Anterior cingulate cortex (tissue), 58 donors: ENCODE results near the gene PKNOX2.

Experiments
- DNase-seq, 58 donors: peaks; one replicate each; lab custom pipeline; 2025; lab: John Stamatoyannopoulos, UW

The PKNOX2 gene

DNA sequence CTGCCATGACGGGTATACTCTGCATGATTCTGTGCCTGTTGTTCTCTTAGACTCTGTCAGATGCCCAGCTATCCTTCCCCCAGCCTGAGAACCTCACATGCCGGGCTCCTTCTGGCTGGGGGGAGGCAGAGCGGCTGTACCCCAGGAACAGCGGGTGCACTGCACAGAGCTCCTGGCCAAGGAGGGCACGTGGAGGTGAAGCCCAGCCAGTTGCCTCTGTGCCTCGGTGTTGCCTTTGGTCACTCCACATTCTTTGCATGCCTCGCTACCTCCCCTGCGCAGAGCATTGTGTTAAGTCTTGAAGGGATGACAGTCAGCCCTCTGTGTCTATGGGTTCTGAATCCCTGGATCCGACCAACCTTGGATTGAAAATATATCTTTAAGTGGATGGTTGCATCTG, 253.8 kb downstream of the PKNOX2 start:
- DNase-seq = no peak

DNA sequence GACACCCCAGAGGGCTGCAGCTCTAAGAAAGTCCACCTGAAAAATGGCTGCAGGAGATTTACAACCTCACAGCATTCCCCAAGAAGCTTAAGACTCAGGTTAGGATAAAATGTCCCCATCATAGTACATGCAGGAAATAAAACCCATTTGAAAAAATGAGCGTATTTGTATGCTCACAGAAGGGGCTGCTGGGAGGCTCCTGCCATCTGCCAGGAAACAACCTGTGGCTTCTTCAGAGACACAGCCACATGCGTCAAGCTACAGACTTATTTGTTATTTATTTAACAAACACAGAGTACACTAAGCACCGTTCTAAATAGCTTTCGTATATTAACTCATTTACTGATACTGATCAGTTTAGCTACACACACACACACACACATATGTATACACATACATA, 258.1 kb downstream of the PKNOX2 start:
- no peak for DNase-seq

DNA sequence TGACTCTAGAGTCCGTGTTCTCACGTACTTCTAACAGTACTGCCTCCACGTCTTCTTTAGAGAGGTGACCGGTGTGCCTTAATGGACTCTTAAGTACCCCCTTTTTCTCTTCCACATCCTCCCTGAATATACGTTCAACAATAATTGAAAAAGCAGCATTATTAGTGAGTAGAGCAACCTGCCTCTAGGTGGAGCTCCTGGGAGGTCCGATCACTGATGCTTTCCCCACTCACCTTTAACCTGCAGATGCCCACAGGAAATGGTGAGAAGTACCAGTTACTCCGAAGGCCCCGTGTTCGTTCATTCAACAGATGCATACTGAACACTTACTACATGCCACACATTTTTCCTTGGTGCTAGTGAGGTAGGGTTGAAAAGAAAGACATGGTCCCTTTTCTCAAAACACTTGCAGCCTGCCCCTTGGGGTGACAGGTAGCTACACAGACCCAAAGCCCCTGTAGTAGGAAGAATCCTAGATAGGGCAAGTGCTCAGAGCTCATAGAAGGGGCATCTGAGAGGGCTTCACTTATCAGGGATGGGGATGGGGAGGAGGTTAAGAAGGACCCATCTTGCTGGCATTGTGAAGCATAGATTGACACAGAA, 258.8 kb downstream of the PKNOX2 start:
- no peak for DNase-seq

DNA sequence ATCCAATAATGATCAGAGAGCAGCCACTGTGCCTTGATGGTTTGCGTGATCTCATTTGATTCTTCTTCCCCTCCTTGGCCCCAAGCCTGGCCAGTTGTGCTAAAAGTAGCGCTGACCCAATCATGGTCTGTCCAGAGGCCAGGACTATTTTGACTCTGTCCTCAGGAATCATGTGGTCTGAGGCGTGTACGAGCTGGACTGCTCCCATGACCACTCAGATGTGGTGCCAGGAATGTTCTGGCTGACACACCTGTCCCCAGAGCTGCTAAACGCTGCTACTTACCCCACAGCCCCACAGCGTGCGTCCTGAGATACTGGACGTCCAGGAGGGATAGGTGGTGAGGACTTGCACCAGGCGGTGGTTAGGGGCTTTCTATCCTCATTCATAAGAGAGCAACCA, 261.1 kb downstream of the PKNOX2 start:
- no peak for DNase-seq

DNA sequence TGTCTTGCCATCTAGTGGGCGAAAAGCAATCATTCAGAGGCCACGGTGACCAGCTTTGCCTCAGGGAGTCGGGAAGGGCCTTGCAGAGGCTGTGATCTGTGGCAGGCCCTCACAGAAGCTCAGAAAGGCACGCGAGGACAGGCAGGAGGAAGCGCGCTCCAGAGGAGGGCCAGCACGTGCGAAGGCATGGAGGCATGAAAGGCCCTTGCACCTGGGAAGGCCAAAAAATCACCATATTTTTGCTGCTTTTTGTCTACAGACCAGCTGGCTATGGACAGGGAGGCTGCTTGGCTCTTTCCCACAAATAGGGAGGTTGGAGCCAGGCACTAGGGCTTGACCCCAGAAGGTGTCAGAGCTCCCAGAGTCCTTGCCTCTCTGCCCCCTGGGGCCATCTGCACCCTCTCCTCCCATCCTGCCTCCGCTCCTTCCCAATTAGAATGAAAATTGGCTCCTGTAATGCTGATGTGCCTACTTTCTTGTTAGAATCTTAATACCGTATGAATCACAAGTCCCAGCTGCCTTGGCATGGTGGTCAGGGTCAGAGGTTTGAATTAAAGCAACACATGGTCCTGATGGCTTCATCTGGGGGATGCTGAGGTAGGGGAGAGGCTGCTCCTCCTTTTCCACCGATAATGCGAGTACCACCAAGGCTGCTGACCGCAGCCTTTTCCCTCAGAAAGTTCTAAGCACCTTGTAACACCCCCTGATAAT, 262.4 kb downstream of the PKNOX2 start:
- no peak for DNase-seq

DNA sequence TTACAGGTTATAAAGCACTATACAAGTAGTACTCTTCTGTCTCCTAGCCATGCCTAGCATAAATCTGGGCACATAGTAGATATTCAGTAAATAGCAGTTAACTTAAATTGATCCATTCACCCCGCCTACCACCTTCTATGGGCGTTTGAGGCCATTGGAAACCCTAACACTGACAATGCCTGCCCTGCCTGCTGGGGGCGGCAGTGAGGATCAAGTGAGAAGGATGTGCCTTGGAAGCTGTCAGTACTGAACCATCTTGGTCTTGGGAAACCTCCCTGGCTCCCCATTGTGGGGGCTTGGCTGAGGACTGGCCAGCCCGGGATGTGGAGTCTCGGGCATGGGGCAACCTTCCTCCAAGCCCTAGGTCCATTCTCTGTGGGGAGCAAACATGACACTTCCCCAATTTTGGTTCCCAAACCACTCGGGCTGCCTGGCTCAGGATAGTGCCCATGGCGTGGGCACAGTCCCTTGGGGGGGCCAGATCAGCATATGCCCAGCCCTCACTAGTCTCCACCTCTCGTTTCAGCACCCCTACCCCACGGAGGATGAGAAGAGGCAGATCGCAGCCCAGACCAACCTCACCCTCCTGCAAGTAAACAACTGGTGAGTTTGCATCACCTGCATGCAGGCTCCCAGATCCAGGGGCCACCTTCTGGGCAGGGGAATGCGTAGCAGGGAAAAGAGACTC, 264.1 kb downstream of the PKNOX2 start:
- no peak for DNase-seq

DNA sequence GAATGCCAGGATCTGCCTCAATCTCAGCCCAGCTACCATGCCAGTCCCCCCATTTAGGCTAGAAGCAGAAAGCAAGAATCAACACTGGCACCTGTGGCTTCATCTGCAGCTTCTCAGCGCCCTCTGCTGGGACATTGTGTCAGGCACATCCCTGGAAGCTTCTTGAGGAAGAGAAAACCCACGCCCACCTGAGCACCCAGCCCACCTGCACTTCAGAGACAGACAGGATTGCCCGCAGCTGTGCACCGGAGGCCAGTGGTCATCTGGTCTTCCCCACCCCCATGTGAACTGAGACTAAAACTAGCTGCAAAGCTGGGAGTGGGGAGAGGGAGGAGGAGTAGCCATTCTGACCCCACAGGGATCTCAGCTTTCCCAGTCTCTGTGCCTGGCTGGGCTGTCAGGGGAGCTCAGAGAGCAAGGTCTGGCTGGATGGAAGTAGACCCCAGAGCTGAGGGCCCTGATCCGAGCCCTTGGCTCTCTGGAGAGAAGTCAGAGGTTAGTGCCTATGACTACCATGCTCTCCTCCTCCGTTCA, 264.7 kb downstream of the PKNOX2 start:
- peak in 51 of 58 donors; percentile 21 to 79 (median 45) for DNase-seq

DNA sequence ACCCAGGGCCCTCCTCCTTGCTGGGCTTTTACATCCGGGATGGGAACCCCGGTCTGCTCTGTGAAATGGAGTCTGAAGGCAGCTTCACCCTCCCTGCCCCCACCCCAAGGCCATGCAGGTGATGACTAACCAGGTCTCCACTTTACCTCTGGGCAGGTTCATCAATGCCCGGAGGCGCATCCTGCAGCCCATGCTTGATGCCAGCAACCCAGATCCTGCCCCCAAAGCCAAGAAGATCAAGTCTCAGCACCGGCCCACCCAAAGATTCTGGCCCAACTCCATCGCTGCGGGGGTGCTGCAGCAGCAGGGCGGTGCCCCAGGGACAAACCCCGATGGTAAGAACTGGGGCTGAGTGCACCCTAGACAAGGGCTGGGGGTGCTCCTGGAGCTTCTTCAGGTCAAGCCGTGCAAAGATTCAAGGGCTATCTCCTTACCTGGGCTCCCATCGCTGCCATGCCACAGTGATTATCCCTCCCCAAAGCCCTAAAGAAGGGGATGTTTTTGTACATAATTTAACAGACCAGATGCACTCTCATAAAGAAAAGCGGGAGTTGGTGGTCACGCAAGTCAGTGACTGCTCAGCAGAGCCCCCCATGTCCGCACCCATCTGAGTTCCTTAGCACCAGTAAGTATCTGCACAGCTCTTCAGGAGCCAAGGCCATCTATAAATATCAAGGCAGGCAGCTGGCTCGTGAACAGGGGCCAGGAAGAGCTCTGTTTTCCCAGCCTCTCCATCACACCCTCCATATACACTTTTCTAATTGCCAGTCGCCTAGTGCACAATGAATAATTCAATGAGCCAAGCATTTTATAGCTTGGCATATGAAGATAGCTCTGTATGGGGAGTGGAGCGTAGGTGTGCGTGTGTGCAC, 265.5 kb downstream of the PKNOX2 start:
- DNase-seq = peak in 1 of 58 donors; percentile 28

DNA sequence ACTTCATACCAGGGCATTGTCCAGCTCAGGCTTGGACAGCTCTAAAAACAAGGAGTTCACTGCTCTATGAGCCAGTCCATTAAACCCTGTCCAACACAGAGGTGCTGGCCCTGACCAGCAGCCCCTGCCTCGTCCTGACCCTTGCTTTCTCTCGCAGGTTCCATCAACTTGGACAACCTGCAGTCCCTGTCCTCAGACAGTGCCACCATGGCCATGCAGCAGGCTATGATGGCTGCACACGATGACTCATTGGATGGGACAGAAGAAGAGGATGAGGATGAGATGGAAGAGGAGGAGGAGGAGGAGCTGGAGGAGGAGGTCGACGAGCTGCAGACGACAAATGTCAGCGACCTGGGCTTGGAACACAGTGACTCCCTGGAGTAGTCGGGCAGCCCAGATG, 266.5 kb downstream of the PKNOX2 start:
- DNase-seq = no peak

DNA sequence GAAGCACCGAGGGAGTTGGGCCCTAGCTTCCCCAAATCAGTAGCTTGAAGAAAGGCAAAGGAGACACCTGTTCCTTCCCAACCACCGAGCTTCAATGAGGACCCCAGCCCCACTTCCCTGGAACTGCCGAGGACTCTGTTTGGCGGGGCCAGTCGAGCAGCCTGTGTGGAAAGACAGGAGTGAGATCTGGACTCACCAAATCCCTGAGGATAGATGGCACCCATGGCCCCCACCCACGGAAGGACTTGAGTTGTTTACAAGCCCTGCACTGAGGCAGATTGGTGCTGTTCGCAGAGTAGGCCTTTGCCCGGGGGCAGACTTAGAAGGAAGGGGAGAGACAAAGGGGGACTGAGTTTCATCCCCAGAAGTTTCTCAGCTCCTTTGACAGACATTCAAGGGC, 266.9 kb downstream of the PKNOX2 start:
- DNase-seq = no peak

DNA sequence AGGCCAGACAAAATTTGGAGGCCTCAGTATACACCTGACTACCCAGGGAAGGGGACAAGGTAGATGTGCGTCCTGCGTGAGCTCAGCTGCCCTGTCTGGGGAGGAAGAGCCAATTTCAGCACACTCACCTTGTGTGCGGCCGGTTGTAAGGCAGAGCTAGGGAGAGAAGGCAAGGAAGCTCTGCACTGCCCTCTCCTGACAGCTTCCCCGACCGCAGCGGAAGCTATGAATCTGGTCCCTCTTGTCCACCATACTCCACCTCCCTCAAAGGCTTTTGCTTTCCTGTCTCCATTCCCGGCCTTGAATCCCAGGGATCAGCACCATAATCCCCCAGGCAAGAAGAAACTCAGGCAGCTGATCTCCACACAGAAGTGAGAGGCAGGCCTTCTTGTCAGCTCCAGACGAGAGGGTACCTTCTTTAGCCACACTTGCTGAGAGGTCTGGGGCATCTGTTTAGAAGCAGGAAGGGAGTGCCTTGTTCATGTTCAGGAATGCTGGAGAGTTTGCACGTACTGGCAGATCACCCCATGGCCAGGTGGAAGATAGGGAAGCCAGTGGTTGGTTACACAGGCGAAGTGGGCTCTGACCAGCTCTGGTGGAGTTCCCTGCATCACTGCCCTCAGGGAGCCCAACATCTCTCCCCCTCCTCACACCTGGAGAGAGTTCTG, 269.0 kb downstream of the PKNOX2 start:
- DNase-seq = peak in 53 of 58 donors; percentile 12 to 80 (median 49)

DNA sequence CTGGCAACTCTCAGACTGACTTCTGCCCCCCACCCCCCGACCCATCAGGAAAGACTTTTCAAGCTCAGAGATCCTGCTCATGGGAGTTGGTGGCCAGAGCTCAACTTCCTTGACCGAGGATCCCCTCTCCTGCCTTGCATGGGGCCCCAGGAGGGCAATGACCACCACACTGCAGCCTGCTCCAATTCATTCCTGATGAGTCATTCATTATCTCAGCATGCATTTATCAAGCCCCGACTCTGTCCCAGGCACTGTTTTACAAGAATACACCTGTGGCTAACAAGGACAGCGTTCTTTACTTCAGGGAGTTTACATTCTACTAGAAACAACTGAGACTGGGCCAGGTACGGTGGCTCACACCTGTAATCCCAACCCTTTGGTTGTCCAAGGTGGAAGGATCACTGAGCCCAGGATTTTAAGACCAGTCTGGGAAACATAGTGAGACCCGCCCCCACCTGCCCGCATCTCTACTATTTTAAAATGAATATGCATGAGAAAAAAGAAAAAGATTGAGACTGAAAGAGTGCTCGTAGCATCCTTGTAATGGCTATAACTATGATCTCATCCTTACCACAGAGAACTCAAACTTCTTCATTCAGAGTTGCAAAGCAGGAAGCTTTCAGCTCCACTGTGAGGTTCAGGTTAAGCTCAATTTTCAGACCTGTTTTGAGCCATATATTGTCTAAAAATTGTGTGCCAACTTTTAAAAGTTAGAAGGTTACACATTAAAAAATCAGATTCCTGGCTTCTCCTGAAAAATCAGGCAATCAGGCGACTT, 271.1 kb downstream of the PKNOX2 start:
- no peak for DNase-seq

DNA sequence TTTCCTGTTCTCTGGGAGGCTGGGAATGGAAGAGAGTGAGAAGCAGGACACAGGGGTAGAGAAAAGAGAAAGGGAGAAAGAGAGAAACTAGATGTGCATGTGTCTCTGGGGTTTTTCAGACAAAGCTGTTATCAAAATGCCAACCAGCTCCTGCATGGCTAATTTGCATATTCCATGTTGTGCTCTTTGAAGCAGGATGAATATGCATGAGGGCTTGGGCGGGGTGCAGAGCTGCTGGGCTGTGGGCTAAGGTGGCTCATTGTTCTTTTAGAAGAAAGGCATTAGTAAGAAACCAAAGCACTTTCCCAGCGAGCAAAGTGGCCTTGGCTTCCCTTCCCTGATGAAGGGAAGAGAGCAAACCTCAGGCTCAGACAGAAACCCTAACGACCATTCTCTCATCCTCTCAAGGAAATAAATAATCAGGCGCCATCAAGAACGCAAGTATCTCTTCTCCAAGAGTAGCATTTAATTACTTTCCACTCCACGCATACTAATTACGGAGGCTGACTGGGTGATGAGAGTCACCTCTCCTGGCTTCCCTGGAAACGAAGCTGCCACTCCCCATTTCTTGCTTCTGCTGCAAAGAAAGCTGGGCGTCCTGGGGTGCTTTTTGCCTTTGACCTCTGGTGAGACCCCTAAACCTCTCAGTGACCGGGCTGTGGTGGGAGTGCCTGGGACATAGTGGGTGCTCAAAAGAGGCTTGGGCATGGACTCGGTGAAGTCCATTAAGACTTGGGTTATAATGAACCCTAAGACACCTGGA, 277.3 kb downstream of the PKNOX2 start:
- peak in 36 of 58 donors; percentile 17 to 80 (median 40) for DNase-seq

DNA sequence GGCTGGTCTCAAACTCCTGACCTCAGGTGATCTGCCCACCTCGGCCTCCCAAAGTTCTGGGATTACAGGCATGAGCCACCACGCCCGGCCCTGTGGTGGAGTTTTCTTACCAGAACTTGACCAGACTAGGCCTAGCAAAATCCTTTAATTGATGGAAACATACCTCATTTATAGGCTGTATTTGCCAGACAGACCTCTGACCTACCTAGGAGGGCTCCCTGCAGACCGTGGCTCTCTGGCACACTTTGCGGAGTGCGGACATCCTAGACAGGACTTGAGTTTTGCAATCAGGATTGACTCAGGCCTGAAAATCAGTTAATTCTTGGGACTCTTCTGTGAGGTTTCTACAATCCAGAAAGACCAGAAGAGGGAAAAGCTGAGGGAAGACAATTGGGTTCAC, 278.4 kb downstream of the PKNOX2 start:
- DNase-seq = no peak

DNA sequence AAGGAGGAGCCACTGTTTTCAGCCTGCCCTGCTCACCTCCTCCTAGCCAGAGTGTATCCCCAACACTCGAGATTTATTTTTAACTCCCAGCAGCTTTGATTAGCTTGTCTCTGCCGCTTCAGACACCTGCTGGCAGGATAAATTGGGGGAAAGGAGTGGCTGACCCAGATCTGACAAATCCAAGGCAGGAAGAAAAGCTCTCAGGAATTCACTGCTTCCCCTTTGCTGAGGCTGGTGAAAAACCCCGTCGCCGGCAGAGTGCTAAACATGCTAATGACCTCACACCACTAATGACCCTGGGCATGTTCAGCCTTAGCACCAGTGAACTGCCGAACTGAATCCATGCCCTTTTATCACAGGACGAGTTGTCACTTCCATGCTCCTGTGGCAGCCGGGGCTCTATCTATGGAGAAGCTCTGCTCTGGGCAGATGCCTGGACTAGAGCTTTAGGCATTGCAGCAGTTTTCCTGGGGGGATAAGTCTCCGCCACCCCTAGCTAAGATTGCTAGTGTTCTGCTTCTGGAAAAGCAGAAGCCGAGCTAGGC, 279.3 kb downstream of the PKNOX2 start:
- DNase-seq = peak in 22 of 58 donors; percentile 11 to 75 (median 36)

DNA sequence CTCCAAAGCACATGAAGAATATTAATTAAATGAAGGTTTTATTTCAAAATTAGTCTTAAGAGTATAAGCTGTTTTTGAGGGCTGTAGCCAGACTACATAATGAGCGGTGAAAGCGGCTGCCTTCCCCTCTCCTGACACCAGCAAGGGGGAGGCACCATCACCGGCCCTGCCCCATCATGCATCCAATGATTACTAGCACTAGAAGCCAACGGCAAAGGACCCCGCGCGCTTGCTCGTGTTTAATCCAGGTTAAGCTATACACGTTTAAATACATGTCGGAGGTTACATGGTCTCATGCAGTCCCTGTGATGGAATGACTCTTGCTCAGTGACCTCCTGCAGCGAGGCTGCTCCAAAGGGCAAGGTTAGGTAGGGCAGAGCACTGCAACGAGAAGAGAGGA, 281.2 kb downstream of the PKNOX2 start:
- no peak for DNase-seq

DNA sequence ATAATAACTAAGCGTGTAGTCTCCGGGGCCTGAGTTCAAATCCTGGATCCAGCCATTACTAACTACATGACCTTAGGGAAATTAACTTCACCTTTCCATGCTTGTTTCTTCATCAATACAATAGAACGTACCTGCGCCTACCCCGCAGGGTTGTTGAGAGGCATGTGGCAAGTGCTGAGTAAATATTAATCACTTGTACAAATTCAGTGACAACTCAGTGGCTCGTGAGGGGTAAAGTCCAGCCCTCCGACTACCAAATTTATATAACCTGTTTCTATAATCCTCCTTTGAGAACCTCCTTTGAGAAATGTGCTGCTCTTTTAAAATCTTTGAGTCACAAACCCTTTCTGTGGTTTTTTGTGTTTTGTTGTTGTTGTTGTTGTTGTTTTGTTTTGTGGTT, 281.7 kb downstream of the PKNOX2 start:
- no peak for DNase-seq

DNA sequence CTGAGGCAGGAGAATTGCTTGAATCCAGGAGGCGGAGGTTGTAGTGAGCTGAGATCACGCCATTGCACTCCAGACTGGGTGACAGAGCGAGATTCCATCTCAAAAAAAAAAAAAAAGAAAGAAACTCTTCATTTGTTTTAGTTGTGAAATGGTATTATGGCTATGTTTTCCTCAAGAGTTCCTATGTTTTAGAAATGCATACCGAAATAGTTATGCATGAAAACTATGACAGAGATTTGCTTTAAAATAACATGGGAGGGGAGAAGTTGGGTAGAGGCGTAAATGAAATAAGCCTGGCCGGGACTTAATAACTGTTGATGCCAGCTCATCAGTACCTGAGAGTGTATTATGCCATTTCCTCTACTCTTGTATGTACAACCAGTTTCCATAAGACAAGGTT, 283.2 kb downstream of the PKNOX2 start:
- no peak for DNase-seq
